Activated CD4-positive, alpha-beta T cell treated with anti-CD3 and anti-CD28 coated beads for 48 hours (primary cell): ENCODE results near the gene RTL5.

Source experiments
- DNase-seq: peaks from one replicate; pipeline ENCODE4 v3.0.0-alpha.2; 2020

The RTL5 gene

DNA sequence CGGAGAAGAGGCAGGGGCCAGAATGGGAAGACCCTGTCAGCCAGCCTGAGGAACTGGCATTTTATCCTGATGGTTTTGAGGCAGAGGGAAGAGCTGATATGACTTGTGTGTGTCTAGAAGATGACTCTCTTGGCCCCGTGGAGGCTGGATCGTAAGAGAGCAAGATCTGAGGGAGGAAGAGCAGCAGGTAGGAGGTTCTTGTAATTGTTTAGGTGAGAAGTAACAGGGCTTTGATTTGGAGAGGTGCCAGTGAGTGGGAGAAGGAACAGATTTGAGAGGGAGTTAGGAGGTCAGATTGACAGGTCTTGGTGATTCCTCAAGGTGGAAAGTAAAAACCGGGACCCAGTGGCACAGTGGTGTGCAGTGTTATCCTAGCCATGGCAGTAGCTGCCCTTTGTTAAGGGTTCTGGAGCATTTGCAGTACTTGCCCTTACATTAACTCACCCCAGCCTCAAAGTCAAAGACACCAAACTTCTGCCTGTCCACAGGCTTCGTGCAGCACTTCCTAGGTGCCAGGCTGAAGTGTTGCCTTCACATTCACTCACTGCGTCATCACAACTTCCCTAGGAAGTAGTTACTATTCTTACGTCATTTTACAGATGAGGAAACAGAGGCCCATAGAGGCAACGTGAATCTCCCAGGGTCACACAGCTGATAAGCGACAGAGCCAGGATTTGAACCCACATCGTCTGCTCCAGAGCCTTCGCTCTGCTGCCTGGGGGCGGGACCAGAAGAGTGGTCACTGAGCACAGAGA lies 23.7 kb downstream of the RTL5 start:
- DNase-seq = no peak

GRCh38 chrX:72107320-72107719 lies 24.4 kb downstream of the RTL5 start:
- peak; percentile 7 for DNase-seq

- DNase-seq = peak; percentile 14
Observed at GRCh38 chrX:72105436-72105835, 26.3 kb downstream of the RTL5 start.

DNA sequence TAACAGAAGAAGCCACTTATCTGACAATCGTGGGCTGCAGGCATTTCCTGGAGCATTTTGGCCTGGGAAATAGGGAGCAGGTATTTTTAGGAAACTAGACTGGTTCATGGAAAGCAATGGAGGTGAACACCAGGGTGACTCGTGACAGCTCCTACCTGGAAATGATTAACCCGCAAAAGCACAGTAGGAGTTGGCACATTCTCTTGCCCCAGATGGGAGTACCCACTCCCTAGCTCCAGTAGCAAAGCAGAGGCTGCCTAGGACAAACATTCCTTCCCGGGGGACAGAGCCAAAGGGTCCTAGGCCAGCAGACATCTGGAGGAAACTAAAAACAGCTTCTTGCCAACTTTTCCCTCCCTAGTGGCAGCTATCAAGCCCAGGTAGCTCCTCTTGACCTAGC lies 29.0 kb downstream of the RTL5 start:
- no peak for DNase-seq

- DNase-seq = no peak
Observed at GRCh38 chrX:72102126-72102525, 29.6 kb downstream of the RTL5 start.

- no peak for DNase-seq
Observed at GRCh38 chrX:72101597-72102037, 30.1 kb downstream of the RTL5 start.

GRCh38 chrX:72100824-72101351 lies 30.8 kb downstream of the RTL5 start:
- DNase-seq = peak; percentile 68

GRCh38 chrX:72100051-72100755 lies 31.5 kb downstream of the RTL5 start:
- no peak for DNase-seq

GRCh38 chrX:72097098-72097497 lies 34.6 kb downstream of the RTL5 start:
- DNase-seq = no peak

GRCh38 chrX:72095370-72095769 lies 36.3 kb downstream of the RTL5 start:
- no peak for DNase-seq

- peak; percentile 41 for DNase-seq
Observed at GRCh38 chrX:72094894-72095293, 36.8 kb downstream of the RTL5 start.

- no peak for DNase-seq
Observed at GRCh38 chrX:72089254-72089653, 42.5 kb downstream of the RTL5 start.

GRCh38 chrX:72088761-72089160 lies 43.0 kb downstream of the RTL5 start:
- DNase-seq = no peak

- no peak for DNase-seq
Observed at GRCh38 chrX:72086995-72087394, 44.7 kb downstream of the RTL5 start.

- DNase-seq = no peak
Observed at GRCh38 chrX:72084114-72084513, 47.6 kb downstream of the RTL5 start.

DNA sequence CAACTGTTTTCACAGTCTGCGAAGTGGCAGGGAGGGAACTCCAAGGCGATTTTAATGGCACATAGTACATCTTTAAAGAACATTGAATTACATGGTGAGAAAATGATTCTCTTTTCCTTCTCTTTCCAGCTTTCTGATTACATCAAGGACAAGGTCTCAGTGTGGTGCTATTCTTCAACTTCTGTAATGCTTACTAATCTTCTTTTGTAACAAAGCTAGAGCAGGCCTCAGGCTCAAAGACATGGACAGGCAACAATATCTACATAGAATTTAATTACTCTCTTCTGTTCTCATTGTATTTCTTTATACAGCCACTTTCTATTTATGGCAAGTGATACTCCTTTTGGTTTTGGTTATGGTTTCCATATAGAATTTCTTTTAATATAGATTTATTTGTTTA lies 48.4 kb downstream of the RTL5 start:
- DNase-seq = no peak

GRCh38 chrX:72081605-72082320 lies 50.0 kb downstream of the RTL5 start:
- no peak for DNase-seq

DNA sequence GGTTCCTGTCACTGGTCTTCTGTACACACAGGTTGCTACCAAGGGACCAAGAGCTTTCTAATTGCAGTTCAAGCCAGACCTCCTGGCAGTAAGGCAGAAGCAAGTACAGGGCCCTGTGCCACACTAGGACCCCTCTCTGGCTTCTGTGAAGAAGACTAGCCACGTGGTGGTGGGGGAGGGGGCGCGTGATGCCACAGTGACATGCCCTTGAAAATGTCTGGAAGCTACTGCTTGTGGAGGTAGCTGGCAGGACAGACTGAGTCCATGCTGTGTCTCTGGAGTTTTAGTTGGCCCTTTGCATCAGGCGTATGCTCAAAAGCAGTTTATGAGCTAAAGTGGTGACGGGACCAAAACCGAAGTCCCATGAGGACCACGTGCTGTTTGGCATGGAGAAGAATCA lies 50.9 kb downstream of the RTL5 start:
- DNase-seq = no peak

GRCh38 chrX:72080150-72080549 lies 51.6 kb downstream of the RTL5 start:
- DNase-seq = no peak

GRCh38 chrX:72079607-72080006 lies 52.1 kb downstream of the RTL5 start:
- no peak for DNase-seq

DNA sequence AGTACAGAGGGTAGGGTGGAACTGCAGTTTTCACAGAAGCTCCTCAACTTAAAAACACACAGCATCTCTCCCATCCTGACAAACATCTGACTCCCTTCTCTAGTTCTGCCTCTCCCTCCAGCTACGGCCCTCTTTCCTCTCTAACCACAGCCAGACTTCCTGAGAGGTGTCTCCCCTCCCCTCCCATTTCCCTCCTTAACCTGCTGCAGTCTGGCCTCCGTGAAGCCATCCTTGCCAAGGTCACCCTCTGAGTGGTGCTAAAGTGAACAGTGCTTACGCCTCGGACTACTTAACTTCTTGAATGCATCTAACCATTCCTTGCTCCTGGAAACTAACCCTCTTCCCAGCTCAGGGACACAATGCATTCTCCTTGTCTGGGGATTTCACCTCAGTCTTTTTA lies 53.3 kb downstream of the RTL5 start:
- no peak for DNase-seq
